ENCODE measurements around the gene ABR. TPM values are rescaled to one million over a fixed set of nuclear protein-coding genes. Genes with fewer than 3 reads are reported as not detected.
"Not testable (repeated sequence)": the region's sequence is repeated elsewhere in the genome, so short reads cannot be mapped to it uniquely, and the experiment has no call there.

The ABR gene
- total and polyA plus RNA-seq, 2 donors from 2014 or later, result 18.7 to 116 TPM

DNA sequence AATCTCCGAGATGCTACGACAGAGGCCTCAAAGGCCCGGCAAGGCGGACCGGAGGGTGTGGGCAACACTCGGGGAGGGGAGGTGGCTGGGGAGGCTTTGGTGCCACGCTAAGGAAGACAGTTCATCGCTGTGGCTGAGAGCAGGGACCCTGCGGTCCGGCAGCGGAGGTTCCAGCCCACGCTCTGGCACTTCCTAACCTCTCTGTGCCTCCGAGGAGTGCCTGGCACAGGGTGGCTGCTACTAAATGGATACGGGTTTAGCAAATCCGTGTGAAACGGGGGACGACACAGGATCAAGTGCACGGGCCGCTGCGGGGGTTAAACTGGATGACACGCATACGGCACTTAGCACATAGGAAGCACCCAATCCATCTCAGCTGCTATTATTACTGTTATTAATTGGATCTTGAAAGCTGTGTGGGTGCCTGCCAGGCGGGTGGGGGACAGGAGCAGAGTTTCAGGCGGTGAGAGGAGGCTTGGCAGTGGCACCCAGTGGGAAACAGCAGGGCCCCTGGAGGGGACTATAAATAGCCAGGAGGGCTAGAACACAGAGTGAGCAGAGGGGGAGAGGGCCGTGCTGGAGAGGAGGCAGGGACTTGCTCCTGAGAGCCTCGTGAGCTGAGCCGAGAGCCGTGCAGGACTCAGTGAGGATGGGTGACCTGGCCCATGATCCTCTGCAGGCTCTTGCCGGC lies 45.0 kb downstream of the ABR start:
- no peak overlapping the region for H3K27ac ChIP-seq (ENCODE audit: low read depth in 2 of 2, low read length in 2 of 2)
- DNase-seq, result no peak
- FAIRE-seq, result no peak

GRCh38 chr17:1130191-1130590 lies 49.6 kb downstream of the ABR start:
- no peaks in the 10 kb centered on the region for H3K4me1 ChIP-seq (ENCODE audit: control insufficient read depth in 2 of 3, insufficient read depth in 2 of 3, low read depth in 1 of 3, low read length in 3 of 3)
- no peak for TF ChIP-seq CTCF (IDR thresholded peaks at IDR 0.05; ENCODE audit: borderline replicate concordance, extremely low read depth, insufficient read depth)
- no peak for DNase-seq
- H3K36me3 ChIP-seq (ENCODE audit: control insufficient read depth in 2 of 3, insufficient read depth in 3 of 3, low read length in 3 of 3), result no peaks in the 10 kb centered on the region
- H3K4me3 ChIP-seq (ENCODE audit: low read length in 3 of 3), result no peak overlapping the region
- intact Hi-C loops (cut with DNase I), result no loop called here
- no peak overlapping the region for H3K9ac ChIP-seq (ENCODE audit: low read length in 3 of 3)
- no peak overlapping the region for H3K27ac ChIP-seq (ENCODE audit: low read depth in 2 of 2, low read length in 2 of 2)
- FAIRE-seq, result no peak
- no peaks in the 10 kb centered on the region for H3K9me3 ChIP-seq (ENCODE audit: control insufficient read depth in 2 of 3, insufficient read depth in 1 of 3, low read length in 3 of 3)
- no peaks in the 10 kb centered on the region for H3K27me3 ChIP-seq (ENCODE audit: control insufficient read depth, insufficient read depth, low read length)

More for the DNA sequence above, 45.0 kb downstream of the ABR start:
- intact Hi-C loops (cut with DNase I), result no loop called here
- no peak overlapping the region for H3K4me3 ChIP-seq (ENCODE audit: low read length in 3 of 3)
- no peak for TF ChIP-seq CTCF (IDR thresholded peaks at IDR 0.05; ENCODE audit: borderline replicate concordance, extremely low read depth, insufficient read depth)
- H3K9ac ChIP-seq (ENCODE audit: low read length in 3 of 3), result no peak overlapping the region
- no peaks in the 10 kb centered on the region for H3K27me3 ChIP-seq (ENCODE audit: control insufficient read depth, insufficient read depth, low read length)
- no peaks in the 10 kb centered on the region for H3K4me1 ChIP-seq (ENCODE audit: control insufficient read depth in 2 of 3, insufficient read depth in 2 of 3, low read depth in 1 of 3, low read length in 3 of 3)
- no peaks in the 10 kb centered on the region for H3K9me3 ChIP-seq (ENCODE audit: control insufficient read depth in 2 of 3, insufficient read depth in 1 of 3, low read length in 3 of 3)
- no peaks in the 10 kb centered on the region for H3K36me3 ChIP-seq (ENCODE audit: control insufficient read depth in 2 of 3, insufficient read depth in 3 of 3, low read length in 3 of 3)

DNA sequence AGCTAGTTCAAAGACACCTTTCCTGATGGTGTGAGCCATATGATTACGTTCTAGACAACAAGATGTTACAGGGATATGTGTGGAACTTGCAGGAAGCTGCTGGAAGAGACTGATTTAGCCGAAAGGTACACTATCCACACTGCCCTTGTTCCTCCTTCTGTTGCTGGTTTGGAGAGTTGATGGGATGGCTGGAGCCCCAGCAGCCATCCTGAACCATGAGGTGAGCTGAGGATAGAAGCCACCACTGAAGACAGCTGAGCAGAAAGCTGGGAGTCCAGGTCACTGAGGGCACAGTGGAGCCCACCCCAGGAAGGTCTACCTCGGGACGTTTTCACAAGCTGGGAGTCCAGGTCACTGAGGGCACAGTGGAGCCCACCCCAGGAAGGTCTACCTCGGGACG lies 51.3 kb downstream of the ABR start:
- not testable (repeated sequence) for H3K4me1 ChIP-seq (ENCODE audit: control insufficient read depth in 2 of 3, insufficient read depth in 2 of 3, low read depth in 1 of 3, low read length in 3 of 3); H3K4me3 ChIP-seq (ENCODE audit: low read length in 3 of 3); DNase-seq; H3K27me3 ChIP-seq (ENCODE audit: control insufficient read depth, insufficient read depth, low read length); H3K27ac ChIP-seq (ENCODE audit: low read depth in 2 of 2, low read length in 2 of 2); FAIRE-seq; H3K36me3 ChIP-seq (ENCODE audit: control insufficient read depth in 2 of 3, insufficient read depth in 3 of 3, low read length in 3 of 3); H3K9me3 ChIP-seq (ENCODE audit: control insufficient read depth in 2 of 3, insufficient read depth in 1 of 3, low read length in 3 of 3); H3K9ac ChIP-seq (ENCODE audit: low read length in 3 of 3)
- intact Hi-C loops (cut with DNase I), result loop anchor here (5.0 kb wide), 1 partner anchor 54 kb away; no protein-coding TSS in a partner anchor

- Histone ChIP-seq H3K9ac (ENCODE audit: low read length in 3 of 3) (no peak overlapping the region), H3K4me1 (ENCODE audit: control insufficient read depth in 2 of 3, insufficient read depth in 2 of 3, low read depth in 1 of 3, low read length in 3 of 3) (peaks cover 0 to 6% (median 5%) of the 10 kb centered on the region in 3 donors), H3K4me3 (ENCODE audit: low read length in 3 of 3) (no peak overlapping the region), H3K27ac (ENCODE audit: low read depth in 2 of 2, low read length in 2 of 2) (no peak overlapping the region), H3K36me3 (ENCODE audit: control insufficient read depth in 2 of 3, insufficient read depth in 3 of 3, low read length in 3 of 3) (no peaks in the 10 kb centered on the region), H3K9me3 (ENCODE audit: control insufficient read depth in 2 of 3, insufficient read depth in 1 of 3, low read length in 3 of 3) (no peaks in the 10 kb centered on the region), H3K27me3 (ENCODE audit: control insufficient read depth, insufficient read depth, low read length) (no peaks in the 10 kb centered on the region)
- FAIRE-seq (no peak), DNase-seq (no peak)
- intact Hi-C loops (cut with DNase I), result loop anchor here (5.0 kb wide), 1 partner anchor 55 kb away; no protein-coding TSS in a partner anchor
- TF ChIP-seq CTCF (IDR thresholded peaks at IDR 0.05; ENCODE audit: borderline replicate concordance, extremely low read depth, insufficient read depth), result no peak
Observed at GRCh38 chr17:1126801-1127550, 52.8 kb downstream of the ABR start.
